ENCODE data around the gene EVA1C.

EVA1C gene

DNA sequence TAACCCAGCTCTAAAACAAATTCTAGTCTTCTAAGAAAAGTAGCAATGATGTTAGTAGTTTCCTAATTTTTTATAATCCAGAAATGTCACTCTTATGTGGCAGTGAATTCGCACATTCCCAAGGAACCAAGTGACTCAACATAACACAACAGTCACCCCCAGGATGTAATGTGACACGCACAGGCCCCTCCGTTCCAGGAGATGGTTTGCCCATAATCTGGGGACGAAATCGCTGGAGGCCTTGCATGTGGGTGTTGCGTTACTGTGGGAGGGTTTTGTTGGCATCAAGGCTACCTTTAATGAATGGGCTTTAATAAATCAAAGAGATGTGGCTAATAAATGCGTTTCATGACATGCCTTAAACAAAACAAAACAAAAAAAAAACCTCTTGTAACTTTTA, 50.9 kb downstream of the EVA1C start:
- no peak overlapping the region for H3K4me3 ChIP-seq (ENCODE audit: low read depth, low read length)
- peak; percentile 31 for DNase-seq (ENCODE audit: low read depth)
- TF ChIP-seq, protein P1, sequence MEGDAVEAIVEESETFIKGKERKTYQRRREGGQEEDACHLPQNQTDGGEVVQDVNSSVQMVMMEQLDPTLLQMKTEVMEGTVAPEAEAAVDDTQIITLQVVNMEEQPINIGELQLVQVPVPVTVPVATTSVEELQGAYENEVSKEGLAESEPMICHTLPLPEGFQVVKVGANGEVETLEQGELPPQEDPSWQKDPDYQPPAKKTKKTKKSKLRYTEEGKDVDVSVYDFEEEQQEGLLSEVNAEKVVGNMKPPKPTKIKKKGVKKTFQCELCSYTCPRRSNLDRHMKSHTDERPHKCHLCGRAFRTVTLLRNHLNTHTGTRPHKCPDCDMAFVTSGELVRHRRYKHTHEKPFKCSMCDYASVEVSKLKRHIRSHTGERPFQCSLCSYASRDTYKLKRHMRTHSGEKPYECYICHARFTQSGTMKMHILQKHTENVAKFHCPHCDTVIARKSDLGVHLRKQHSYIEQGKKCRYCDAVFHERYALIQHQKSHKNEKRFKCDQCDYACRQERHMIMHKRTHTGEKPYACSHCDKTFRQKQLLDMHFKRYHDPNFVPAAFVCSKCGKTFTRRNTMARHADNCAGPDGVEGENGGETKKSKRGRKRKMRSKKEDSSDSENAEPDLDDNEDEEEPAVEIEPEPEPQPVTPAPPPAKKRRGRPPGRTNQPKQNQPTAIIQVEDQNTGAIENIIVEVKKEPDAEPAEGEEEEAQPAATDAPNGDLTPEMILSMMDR (conservative IDR thresholded peaks at IDR 0.05; ENCODE audit: low read depth, low read length) = no peak

DNA sequence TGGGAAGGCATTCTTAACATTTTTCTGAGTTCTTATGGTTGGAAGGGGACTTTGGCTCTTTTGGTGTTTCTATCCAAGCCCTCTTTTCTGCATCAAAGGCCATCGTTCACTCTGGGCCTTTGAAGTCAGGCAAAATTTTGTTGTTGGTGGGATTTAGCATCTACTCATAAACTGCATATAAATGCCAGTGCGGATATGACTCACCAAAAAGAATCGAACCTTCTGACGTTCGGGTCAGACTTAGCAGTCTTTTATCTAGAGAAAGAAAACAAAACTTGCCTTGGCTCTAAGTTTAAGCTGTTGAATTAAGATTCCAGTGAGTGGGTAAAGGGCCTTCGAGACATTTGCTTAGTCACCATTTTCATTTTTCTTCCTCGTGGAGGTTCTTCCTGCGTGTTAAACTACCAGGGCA, 51.4 kb downstream of the EVA1C start:
- TF ChIP-seq, protein P1 (conservative IDR thresholded peaks at IDR 0.05; ENCODE audit: low read depth, low read length) = no peak
- H3K4me3 ChIP-seq (ENCODE audit: low read depth, low read length) = no peak overlapping the region
- peak; percentile 94 for DNase-seq (ENCODE audit: low read depth)

DNA sequence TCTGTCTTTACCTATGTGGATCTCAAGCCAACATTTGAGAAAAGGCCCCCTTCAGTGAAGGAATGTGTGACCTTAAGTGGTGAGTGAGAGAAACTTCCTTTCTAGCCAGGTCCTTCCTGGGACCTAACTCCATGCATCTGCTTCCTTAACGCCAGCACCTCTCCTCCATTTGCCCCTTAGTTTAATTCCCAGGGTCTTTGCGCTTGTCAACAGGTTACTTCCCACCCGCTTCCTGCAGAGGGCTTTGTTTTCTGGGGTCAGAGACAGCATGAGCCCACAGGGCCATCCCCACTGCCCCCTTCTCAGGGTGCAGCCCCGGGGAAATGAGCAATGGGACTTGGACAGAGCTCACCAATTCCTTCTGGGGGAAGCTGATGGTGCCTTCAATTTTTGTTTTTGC, 54.8 kb downstream of the EVA1C start:
- TF ChIP-seq, protein P1 (conservative IDR thresholded peaks at IDR 0.05; ENCODE audit: low read depth, low read length) = no peak
- DNase-seq (ENCODE audit: low read depth) = no peak
- H3K4me3 ChIP-seq (ENCODE audit: low read depth, low read length) = no peak overlapping the region

DNA sequence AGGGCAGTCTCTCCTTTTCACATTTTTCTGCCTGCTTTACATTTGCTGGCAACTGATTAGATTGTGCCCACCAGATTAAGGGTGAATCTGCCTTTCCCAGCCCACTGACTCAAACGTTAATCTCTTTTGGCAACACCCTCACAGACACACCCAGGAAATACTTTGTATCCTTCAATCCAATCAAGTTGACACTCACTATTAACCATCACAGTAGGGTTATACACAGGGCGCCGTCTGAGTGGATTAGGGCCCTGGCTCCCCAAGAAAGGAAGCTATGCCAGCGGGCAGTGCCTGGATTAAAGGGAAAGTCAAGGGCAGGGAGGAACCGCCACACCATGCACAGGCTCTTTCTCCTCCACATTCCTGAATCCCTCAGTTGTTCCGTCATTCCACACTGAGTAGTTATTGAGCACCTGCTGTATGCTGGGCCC, 56.2 kb downstream of the EVA1C start:
- TF ChIP-seq, protein P1 (conservative IDR thresholded peaks at IDR 0.05; ENCODE audit: low read depth, low read length) = no peak
- no peak for DNase-seq (ENCODE audit: low read depth)
- H3K4me3 ChIP-seq (ENCODE audit: low read depth, low read length) = no peak overlapping the region

DNA sequence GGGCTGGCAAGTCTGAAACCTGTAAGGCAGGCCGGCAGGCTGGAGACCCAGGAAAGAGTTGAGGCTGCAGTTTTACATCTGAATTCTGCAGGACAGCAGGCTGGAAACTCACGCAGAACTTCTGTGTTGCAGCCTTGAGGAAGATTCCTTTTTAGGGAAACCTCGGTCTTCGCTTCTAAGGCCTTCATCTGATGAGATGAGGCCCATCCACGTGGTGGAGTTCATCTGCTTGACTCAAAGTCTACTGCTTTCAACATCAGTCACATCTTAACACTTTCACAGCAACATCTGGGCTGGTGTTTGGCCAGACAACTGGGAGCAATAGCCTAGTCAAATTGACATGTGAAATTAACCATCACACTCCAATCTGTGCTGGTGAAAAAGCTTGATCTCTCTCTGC, 57.1 kb downstream of the EVA1C start:
- DNase-seq (ENCODE audit: low read depth) = no peak
- TF ChIP-seq, protein P1 (conservative IDR thresholded peaks at IDR 0.05; ENCODE audit: low read depth, low read length) = no peak

DNA sequence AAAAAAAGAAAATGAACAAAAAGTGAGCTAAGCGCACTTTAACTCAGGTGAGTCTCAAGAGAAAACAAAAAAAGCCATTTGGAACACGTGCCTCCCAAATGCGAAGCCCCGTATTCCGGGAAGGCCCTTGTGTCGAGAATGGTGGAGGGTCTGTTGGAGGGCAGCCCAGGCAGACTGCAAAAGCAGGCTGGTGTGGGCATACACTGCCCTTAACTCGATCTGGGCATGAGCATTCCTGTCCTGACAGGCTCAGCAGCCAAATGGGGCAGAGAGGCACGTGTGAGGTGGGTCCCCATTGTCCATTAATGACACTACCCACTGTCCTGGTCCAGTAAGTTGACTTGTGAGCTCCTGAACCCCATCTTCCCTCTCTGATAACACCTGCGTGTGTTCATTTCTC, 57.7 kb downstream of the EVA1C start:
- DNase-seq (ENCODE audit: low read depth) = no peak
- no peak overlapping the region for H3K4me3 ChIP-seq (ENCODE audit: low read depth, low read length)
- TF ChIP-seq, protein P1 (conservative IDR thresholded peaks at IDR 0.05; ENCODE audit: low read depth, low read length) = no peak

More for the DNA sequence above, 57.1 kb downstream of the EVA1C start:
- no peak overlapping the region for H3K4me3 ChIP-seq (ENCODE audit: low read depth, low read length)

DNA sequence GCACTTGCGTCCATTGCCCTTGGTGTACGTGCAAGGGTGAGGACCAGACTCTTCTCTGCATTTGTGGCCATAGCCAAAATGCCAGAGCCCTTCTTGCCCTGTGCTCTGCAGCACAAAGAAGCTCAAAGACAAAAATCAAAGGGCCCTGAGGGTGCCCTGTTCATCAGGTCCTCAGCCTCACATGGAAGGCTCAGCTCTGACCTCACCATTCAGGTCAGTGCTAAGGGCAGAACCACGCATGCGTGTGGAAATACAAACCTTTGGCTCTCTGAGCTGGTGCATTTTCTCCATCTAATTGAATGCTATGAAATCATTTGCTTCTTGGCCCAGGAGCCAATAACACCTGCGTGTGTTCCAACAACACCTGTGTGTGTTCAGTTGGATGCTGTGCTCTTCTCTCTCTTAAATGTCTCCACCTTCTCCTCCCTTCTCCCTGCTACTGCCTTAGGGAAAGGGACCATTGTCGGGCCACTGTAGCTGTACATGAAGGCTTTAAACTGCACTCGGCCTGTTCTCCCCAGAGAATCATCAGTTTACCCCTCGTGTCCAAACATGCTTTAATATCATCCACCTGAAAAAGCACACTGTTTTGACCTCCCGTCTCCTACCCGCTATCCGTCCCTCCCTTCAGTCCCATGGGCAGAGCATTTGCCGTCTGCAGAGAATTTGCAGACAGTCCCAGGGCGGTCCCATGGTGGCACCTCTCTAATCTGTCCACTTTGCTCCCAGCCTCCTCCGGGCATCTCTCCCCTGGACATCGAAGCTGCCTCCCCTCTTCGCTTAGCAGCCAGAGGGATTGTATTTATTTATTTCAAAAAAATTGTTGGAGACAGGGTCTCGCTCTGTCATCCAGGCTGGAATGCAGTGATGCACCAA, 60.6 kb downstream of the EVA1C start:
- TF ChIP-seq, protein P1 (conservative IDR thresholded peaks at IDR 0.05; ENCODE audit: low read depth, low read length) = no peak
- DNase-seq (ENCODE audit: low read depth) = no peak
- no peak overlapping the region for H3K4me3 ChIP-seq (ENCODE audit: low read depth, low read length)
